Hippocampal formation (tissue), 2 donors: Measurements from ENCODE around the gene CIROP.

Experiments
- DNase-seq, 2 donors: peaks; one replicate each; lab custom pipeline; 2025; lab: John Stamatoyannopoulos, UW

The CIROP gene

DNA sequence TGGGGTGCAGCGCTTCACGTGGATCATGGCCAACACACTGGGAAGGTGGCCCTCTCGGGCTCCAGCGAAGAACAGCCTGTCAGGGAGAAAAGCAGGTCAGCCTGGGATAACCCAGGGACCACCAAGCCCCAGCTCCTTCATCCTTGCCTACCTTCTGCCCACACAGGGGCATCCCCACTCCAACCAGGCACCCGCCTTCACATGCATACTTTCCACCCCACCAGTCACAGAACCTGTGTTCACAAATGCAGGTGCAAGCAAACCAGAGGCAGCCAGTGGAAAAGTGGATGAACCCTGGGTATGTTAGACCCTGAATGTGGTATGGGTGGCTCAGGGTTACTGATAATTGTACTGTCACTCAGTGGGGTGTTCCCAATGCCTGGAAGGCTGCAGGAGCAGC, 26.7 kb upstream of the CIROP start:
- DNase-seq: no peak

- DNase-seq: no peak
Measured at GRCh38 chr14:23130871-23131270, 26.1 kb upstream of the CIROP start.

DNA sequence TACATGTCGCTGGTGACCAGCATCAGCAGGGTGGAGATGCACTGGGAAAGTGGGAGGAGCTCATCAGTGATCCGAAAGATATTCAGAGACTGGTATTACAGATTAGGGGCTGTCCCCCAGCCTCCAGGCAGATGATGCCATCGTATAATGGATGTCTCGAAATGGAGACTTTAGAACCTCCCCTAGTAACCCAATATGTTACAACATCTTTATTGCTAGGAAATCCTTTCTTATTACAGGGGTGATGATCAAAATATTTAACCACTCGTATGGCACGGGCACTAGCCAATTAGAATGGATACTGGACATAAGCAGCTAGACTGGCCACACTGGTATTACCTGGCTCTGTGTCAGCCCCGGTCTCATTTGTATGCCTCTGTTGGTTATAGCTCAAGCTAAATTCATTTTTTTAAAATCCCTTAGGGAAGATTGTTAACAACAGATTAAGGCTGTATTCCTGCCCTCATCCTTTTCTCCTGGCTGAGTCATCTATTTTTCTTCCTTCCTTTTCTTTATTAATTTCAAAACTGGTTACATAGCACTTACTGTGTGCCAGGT, 25.0 kb upstream of the CIROP start:
- DNase-seq: no peak

- no peak for DNase-seq
Measured at GRCh38 chr14:23128969-23129758, 24.4 kb upstream of the CIROP start.

DNA sequence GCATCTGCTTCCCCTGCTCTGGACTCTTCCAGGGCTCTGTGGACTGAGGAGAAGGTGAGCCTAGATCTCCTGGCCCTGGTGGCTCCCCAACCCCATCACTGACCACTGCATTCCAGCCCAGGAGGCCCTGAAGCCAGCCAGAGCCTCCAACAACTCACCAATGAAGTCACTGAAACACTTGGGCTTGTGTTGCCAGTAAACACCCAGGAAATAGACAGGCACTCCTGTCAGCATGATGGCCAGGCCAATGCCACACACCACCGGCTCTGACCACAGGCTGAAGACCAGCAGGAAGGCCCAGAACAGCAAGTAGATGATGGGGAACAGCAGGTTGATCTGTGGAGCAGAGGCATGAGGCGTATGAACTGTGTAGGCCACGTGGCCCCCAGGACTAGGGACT, 23.1 kb upstream of the CIROP start:
- no peak for DNase-seq

GRCh38 chr14:23126548-23127278, 21.9 kb upstream of the CIROP start:
- no peak for DNase-seq

- DNase-seq: no peak
Measured at GRCh38 chr14:23125933-23126524, 21.2 kb upstream of the CIROP start.

GRCh38 chr14:23125011-23125410, 20.2 kb upstream of the CIROP start:
- DNase-seq: no peak

DNA sequence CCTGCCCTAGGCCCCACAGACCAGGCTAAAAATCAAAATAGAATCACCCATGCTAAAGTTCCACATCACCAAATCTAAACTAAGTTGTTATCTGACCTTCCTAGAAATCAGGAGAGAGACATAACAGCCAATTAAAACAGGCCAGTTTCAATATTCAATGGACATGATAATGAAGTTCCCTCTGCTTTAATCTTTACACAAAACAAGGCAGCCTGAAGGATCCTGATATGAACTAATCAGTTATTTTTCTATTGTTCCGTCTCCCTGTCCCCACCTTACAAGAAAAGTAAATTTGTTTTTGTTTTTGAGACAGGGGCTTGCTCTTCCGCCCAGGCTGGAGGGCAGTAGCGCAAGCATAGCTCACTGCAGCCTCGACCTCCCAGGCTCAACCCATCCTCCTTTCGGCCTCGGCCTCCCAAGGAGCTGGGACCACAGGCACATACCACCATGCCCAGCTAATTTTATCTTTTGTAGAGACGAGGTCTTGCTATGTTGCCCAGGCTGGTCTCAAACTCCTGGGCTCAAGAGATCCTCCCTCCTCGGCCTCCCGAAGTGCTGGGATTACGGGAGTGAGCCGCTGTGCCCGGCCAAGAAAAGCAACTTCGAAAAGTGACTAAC, 19.7 kb upstream of the CIROP start:
- no peak for DNase-seq

DNA sequence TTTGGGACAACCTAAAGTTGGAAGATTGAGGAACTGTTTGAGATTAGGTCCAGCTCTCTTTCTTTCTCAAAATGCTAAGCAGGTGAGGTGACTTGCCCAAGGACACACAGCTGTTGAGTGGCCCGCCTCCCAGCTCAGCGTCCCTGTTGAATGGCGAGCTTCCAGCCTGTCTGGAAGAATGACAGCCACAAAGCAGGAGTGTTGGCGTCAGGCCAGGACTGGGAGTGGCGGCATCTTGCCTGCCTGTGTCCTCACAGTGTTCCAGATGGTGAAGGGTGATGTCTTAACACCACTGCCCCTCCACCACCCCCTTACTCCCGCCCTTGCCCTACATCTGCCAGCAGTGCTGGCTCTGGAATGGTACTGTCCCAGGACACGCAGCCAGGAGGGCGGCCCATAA, 18.6 kb upstream of the CIROP start:
- DNase-seq: no peak

GRCh38 chr14:23122086-23122485, 17.3 kb upstream of the CIROP start:
- DNase-seq: no peak

DNA sequence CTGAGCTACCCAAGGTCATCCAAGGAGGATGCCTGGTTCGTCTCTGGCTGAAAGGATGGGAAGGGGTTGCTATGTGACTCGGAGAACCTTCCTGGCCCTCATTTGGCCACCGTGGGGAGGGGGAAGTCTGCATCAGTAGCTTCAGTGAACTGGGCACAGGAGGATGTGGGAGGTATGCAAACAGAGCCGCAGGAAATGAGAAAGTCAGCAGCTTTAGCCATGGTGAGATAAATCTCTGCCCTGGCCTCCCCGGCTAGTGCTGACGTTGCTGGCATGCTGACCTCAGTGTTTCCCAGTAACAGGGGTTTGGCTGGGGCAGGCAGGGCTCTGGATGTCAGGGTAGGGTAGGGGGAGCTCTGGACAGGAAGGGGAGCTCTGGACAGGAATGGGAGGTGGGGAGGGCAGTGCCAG, 16.6 kb upstream of the CIROP start:
- DNase-seq: no peak

GRCh38 chr14:23120541-23121251, 15.9 kb upstream of the CIROP start:
- DNase-seq: peak; percentile 78 to 81

DNA sequence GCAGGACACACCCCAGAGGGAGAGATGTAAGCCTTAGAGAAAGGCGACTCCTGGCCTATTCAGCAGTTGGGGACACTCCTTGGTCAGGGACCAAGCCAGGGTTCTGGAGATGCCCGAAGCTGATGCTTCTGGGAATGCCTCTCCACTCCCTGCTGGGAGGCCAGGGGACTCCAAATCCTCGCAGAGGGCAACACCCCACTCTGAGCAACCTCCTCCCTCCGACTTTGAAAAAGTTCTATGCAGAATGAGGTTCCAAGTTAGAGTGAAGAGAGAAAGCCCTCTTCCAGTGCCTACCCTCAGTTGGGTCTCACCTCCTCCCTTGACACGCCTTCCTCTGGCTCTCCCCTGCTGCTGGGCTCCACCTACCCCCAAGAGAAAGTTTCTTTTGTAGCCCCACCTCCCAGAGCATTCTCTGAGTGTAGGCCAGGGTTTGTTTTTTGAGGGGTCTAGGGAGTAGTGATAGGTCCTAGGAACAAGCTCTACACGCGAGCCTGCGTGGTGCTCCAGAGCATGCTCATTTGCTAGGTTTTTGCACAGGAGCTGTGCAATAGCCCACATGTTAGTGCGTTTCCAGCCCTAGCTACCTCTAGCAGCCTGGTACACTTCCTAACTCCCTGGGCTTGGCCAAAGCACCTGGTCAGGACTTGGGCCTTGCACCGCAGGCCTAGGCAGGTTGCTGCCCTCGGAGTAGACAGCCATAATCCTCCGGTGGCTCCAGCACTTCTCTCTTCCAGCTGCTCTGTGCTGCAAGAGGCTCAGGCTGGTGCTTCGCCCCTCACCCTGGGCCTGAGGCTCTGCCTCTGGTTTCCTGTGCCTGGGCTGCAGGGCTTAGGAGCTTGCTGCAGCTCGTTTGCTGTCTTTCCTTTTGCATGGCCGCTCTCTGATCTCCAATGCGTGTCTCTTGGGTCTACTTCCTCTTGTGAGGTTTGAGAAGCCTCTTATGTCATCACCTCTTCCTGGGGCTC, 14.9 kb upstream of the CIROP start:
- no peak for DNase-seq

DNA sequence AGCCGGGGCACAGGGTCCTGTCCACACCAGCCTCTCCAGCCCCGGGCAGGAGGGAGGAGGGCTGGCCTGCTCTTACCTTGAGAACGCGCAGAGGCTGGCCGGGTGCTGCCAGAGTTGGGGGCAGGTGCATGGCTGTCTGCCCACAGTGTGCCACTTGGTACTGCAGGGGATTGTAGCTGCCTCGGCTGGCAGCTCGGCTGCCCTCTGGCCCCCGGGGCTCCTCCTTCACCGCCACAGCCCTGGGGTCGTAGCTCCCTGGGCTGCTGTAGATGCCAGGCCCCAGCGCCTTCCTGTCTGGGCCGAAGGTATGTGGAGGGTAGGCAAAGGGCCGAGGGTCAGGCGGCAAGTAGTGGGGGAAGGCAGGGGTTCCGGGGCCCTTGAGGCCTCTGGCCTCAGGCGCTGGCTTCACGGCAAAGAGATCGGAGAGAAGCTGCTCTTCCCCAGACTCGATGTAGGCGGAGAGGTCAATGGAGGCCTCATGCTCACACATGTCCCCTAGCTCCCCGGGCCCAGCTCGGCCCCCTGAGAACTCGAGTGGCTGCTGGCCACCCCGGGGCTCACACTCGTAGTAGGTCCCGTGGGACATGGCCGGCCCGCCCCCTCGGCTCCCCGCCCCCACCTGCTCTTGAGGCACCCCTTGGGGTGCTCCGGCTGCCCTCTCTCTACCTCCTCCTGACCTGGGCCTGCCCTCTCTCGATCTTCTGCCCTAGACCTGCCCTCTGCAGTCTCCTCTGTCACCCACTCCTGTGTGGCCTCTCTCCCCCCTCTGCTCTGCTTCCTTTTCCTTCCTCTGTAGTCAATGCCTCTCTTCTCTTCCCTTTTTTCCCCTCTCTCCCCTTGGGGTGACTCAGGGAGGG, 13.9 kb upstream of the CIROP start, which contains the start of gene CEBPE:
CEBPE (minus strand) TSS at position 750 of the 857 bp plus-strand sequence; CDS start at position 586, 164 bp downstream.
- DNase-seq: no peak

GRCh38 chr14:23117371-23118020, 12.7 kb upstream of the CIROP start:
- DNase-seq: no peak

GRCh38 chr14:23115918-23116317, 11.1 kb upstream of the CIROP start:
- DNase-seq: no peak

DNA sequence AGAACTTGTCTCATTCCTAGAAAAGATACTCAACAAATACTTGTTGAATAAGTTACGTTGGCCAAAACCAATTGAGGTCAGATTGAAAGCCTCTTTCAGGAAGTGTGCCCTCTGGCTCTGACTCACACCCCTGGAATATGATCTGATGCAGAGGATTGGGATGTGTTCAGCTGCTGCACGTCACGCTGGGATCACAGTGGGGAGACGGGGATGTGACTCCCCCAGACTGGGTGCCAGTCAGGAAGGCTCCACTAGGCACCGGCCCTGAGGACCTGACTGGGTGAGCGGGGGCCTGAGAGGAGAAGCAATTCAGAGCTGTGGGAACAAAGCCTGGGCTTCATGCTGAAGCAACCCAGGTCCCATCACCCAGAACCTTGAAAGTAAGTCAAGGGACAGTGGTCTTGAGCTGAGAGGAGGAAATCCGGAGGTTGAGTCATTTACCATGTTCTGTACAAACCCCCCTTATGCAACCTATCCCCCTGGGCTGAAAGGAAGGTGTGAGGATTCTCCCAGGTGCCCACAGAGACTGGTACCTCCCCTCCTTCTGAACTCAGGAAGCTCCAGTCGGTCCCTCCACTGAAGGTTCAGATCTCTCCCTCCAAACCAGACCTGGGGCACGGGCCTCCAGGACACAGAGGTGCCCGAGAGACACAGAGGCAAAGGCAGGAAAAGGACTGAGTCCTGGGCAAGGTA, 10.4 kb upstream of the CIROP start:
- no peak for DNase-seq
